ENCODE measurements around the gene REPS1.

REPS1 gene

GRCh38 chr6:138865480-138866109 lies 122.5 kb downstream of the REPS1 start:
- no peak for DNase-seq
- Histone ChIP-seq H3K27me3 (ENCODE audit: insufficient read depth, low read length, poor library complexity) (no peaks in the 10 kb centered on the region), H2AK5ac (ENCODE audit: low read length) (no peak overlapping the region), H4K8ac (ENCODE audit: low read depth, low read length) (no peak overlapping the region), H4K5ac (ENCODE audit: low read length) (no peak overlapping the region), H3K4ac (ENCODE audit: low read depth, low read length) (no peak overlapping the region), H2BK5ac (ENCODE audit: low read length) (no peak overlapping the region), H3K9ac (ENCODE audit: low read length) (no peak overlapping the region), H2BK15ac (replicated peaks; ENCODE audit: low read depth) (no peak overlapping the region), H3K36me3 (ENCODE audit: control insufficient read depth, insufficient read depth, low read length) (no peaks in the 10 kb centered on the region), H3K79me2 (ENCODE audit: control insufficient read depth, insufficient read depth, low read length) (no peaks in the 10 kb centered on the region), H2BK120ac (ENCODE audit: low read depth, low read length) (no peak overlapping the region), H3K23ac (ENCODE audit: low read length) (no peak overlapping the region), H3K56ac (ENCODE audit: low read length) (no peak overlapping the region), H3K18ac (ENCODE audit: low read length) (no peak overlapping the region), H3K4me1 (ENCODE audit: control insufficient read depth, low read depth, low read length) (no peaks in the 10 kb centered on the region), H3K4me3 (ENCODE audit: low read length) (no peak overlapping the region), H3K27ac (ENCODE audit: low read depth, low read length) (no peak overlapping the region), H3K4me2 (ENCODE audit: low read length) (no peak overlapping the region), H3K79me1 (ENCODE audit: low read length) (no peaks in the 10 kb centered on the region)
- 100% methylated on average over 1 of the region's 6 CpGs for WGBS (ENCODE audit: extremely low coverage, insufficient coverage, low lambda C conversion rate)

GRCh38 chr6:138864343-138864890 lies 123.6 kb downstream of the REPS1 start:
- no peak overlapping the region for H3K56ac ChIP-seq (ENCODE audit: low read length)
- no peak overlapping the region for H3K4me2 ChIP-seq (ENCODE audit: low read length)
- no peak for DNase-seq
- no peak overlapping the region for H4K8ac ChIP-seq (ENCODE audit: low read depth, low read length)
- H3K79me2 ChIP-seq (ENCODE audit: control insufficient read depth, insufficient read depth, low read length), result no peaks in the 10 kb centered on the region
- H4K5ac ChIP-seq (ENCODE audit: low read length), result no peak overlapping the region
- no peaks in the 10 kb centered on the region for H3K27me3 ChIP-seq (ENCODE audit: insufficient read depth, low read length, poor library complexity)
- H3K9ac ChIP-seq (ENCODE audit: low read length), result no peak overlapping the region
- no peaks in the 10 kb centered on the region for H3K36me3 ChIP-seq (ENCODE audit: control insufficient read depth, insufficient read depth, low read length)
- no CpG with 5 or more reads among the region's 6 CpGs for WGBS (ENCODE audit: extremely low coverage, insufficient coverage, low lambda C conversion rate)
- H2AK5ac ChIP-seq (ENCODE audit: low read length), result no peak overlapping the region
- H2BK15ac ChIP-seq (replicated peaks; ENCODE audit: low read depth), result no peak overlapping the region
- H3K18ac ChIP-seq (ENCODE audit: low read length), result no peak overlapping the region
- no peak overlapping the region for H3K27ac ChIP-seq (ENCODE audit: low read depth, low read length)
- no peak overlapping the region for H2BK5ac ChIP-seq (ENCODE audit: low read length)
- H3K79me1 ChIP-seq (ENCODE audit: low read length), result no peaks in the 10 kb centered on the region
- no peaks in the 10 kb centered on the region for H3K4me1 ChIP-seq (ENCODE audit: control insufficient read depth, low read depth, low read length)
- H3K23ac ChIP-seq (ENCODE audit: low read length), result no peak overlapping the region
- no peak overlapping the region for H2BK120ac ChIP-seq (ENCODE audit: low read depth, low read length)
- no peak overlapping the region for H3K4ac ChIP-seq (ENCODE audit: low read depth, low read length)
- no peak overlapping the region for H3K4me3 ChIP-seq (ENCODE audit: low read length)

- no peak overlapping the region for H3K4me3 ChIP-seq (ENCODE audit: low read length)
- no peak overlapping the region for H3K27ac ChIP-seq (ENCODE audit: low read depth, low read length)
- no peaks in the 10 kb centered on the region for H3K4me1 ChIP-seq (ENCODE audit: control insufficient read depth, low read depth, low read length)
- H3K23ac ChIP-seq (ENCODE audit: low read length), result no peak overlapping the region
- H3K27me3 ChIP-seq (ENCODE audit: insufficient read depth, low read length, poor library complexity), result no peaks in the 10 kb centered on the region
- DNase-seq, result no peak
- H3K79me2 ChIP-seq (ENCODE audit: control insufficient read depth, insufficient read depth, low read length), result no peaks in the 10 kb centered on the region
- no peaks in the 10 kb centered on the region for H3K36me3 ChIP-seq (ENCODE audit: control insufficient read depth, insufficient read depth, low read length)
- no peak overlapping the region for H2AK5ac ChIP-seq (ENCODE audit: low read length)
- H3K56ac ChIP-seq (ENCODE audit: low read length), result no peak overlapping the region
- no peak overlapping the region for H4K8ac ChIP-seq (ENCODE audit: low read depth, low read length)
- no peak overlapping the region for H2BK5ac ChIP-seq (ENCODE audit: low read length)
- no peak overlapping the region for H3K9ac ChIP-seq (ENCODE audit: low read length)
- no peaks in the 10 kb centered on the region for H3K79me1 ChIP-seq (ENCODE audit: low read length)
- no peak overlapping the region for H3K4ac ChIP-seq (ENCODE audit: low read depth, low read length)
- H2BK120ac ChIP-seq (ENCODE audit: low read depth, low read length), result no peak overlapping the region
- H3K4me2 ChIP-seq (ENCODE audit: low read length), result no peak overlapping the region
- WGBS (ENCODE audit: extremely low coverage, insufficient coverage, low lambda C conversion rate), result no CpG with 5 or more reads among the region's 9 CpGs
- H4K5ac ChIP-seq (ENCODE audit: low read length), result no peak overlapping the region
- H3K18ac ChIP-seq (ENCODE audit: low read length), result no peak overlapping the region
- no peak overlapping the region for H2BK15ac ChIP-seq (replicated peaks; ENCODE audit: low read depth)
Observed at GRCh38 chr6:138863321-138863720, 124.7 kb downstream of the REPS1 start.

GRCh38 chr6:138862456-138862855 lies 125.6 kb downstream of the REPS1 start:
- no peaks in the 10 kb centered on the region for H3K36me3 ChIP-seq (ENCODE audit: control insufficient read depth, insufficient read depth, low read length)
- no peaks in the 10 kb centered on the region for H3K79me2 ChIP-seq (ENCODE audit: control insufficient read depth, insufficient read depth, low read length)
- no peak overlapping the region for H3K9ac ChIP-seq (ENCODE audit: low read length)
- no peak overlapping the region for H3K27ac ChIP-seq (ENCODE audit: low read depth, low read length)
- no peak overlapping the region for H2AK5ac ChIP-seq (ENCODE audit: low read length)
- no peak overlapping the region for H3K18ac ChIP-seq (ENCODE audit: low read length)
- no peak overlapping the region for H2BK15ac ChIP-seq (replicated peaks; ENCODE audit: low read depth)
- H2BK5ac ChIP-seq (ENCODE audit: low read length), result no peak overlapping the region
- H3K56ac ChIP-seq (ENCODE audit: low read length), result no peak overlapping the region
- no peak overlapping the region for H3K4me3 ChIP-seq (ENCODE audit: low read length)
- no peak overlapping the region for H3K4ac ChIP-seq (ENCODE audit: low read depth, low read length)
- no peak overlapping the region for H4K8ac ChIP-seq (ENCODE audit: low read depth, low read length)
- WGBS (ENCODE audit: extremely low coverage, insufficient coverage, low lambda C conversion rate), result no CpG with 5 or more reads among the region's 8 CpGs
- H2BK120ac ChIP-seq (ENCODE audit: low read depth, low read length), result no peak overlapping the region
- no peak overlapping the region for H3K23ac ChIP-seq (ENCODE audit: low read length)
- no peaks in the 10 kb centered on the region for H3K79me1 ChIP-seq (ENCODE audit: low read length)
- no peak overlapping the region for H3K4me2 ChIP-seq (ENCODE audit: low read length)
- no peaks in the 10 kb centered on the region for H3K4me1 ChIP-seq (ENCODE audit: control insufficient read depth, low read depth, low read length)
- DNase-seq, result no peak
- no peaks in the 10 kb centered on the region for H3K27me3 ChIP-seq (ENCODE audit: insufficient read depth, low read length, poor library complexity)
- no peak overlapping the region for H4K5ac ChIP-seq (ENCODE audit: low read length)

- Histone ChIP-seq H3K4me1 (ENCODE audit: control insufficient read depth, low read depth, low read length) (no peaks in the 10 kb centered on the region), H3K4me3 (ENCODE audit: low read length) (no peak overlapping the region), H3K18ac (ENCODE audit: low read length) (no peak overlapping the region), H2BK120ac (ENCODE audit: low read depth, low read length) (no peak overlapping the region), H3K79me1 (ENCODE audit: low read length) (no peaks in the 10 kb centered on the region), H3K4me2 (ENCODE audit: low read length) (no peak overlapping the region), H3K79me2 (ENCODE audit: control insufficient read depth, insufficient read depth, low read length) (no peaks in the 10 kb centered on the region), H2BK15ac (replicated peaks; ENCODE audit: low read depth) (no peak overlapping the region), H3K36me3 (ENCODE audit: control insufficient read depth, insufficient read depth, low read length) (no peaks in the 10 kb centered on the region), H3K27me3 (ENCODE audit: insufficient read depth, low read length, poor library complexity) (no peaks in the 10 kb centered on the region), H3K23ac (ENCODE audit: low read length) (no peak overlapping the region), H3K9ac (ENCODE audit: low read length) (no peak overlapping the region), H4K5ac (ENCODE audit: low read length) (no peak overlapping the region), H2BK5ac (ENCODE audit: low read length) (no peak overlapping the region), H2AK5ac (ENCODE audit: low read length) (no peak overlapping the region), H3K4ac (ENCODE audit: low read depth, low read length) (no peak overlapping the region), H3K27ac (ENCODE audit: low read depth, low read length) (no peak overlapping the region), H4K8ac (ENCODE audit: low read depth, low read length) (no peak overlapping the region), H3K56ac (ENCODE audit: low read length) (no peak overlapping the region)
- DNase-seq, result no peak
- WGBS (ENCODE audit: extremely low coverage, insufficient coverage, low lambda C conversion rate), result no CpG with 5 or more reads among the region's 10 CpGs
Observed at GRCh38 chr6:138857775-138858174, 130.3 kb downstream of the REPS1 start.

- no CpG with 5 or more reads among the region's 6 CpGs for WGBS (ENCODE audit: extremely low coverage, insufficient coverage, low lambda C conversion rate)
- H3K27me3 ChIP-seq (ENCODE audit: insufficient read depth, low read length, poor library complexity), result no peaks in the 10 kb centered on the region
Observed at GRCh38 chr6:138856654-138857053, 131.4 kb downstream of the REPS1 start.

More at GRCh38 chr6:138856654-138857053, 131.4 kb downstream of the REPS1 start:
- Histone ChIP-seq H3K36me3 (ENCODE audit: control insufficient read depth, insufficient read depth, low read length) (no peaks in the 10 kb centered on the region), H2BK15ac (replicated peaks; ENCODE audit: low read depth) (no peak overlapping the region), H2BK5ac (ENCODE audit: low read length) (no peak overlapping the region), H4K5ac (ENCODE audit: low read length) (no peak overlapping the region), H3K79me2 (ENCODE audit: control insufficient read depth, insufficient read depth, low read length) (no peaks in the 10 kb centered on the region), H2BK120ac (ENCODE audit: low read depth, low read length) (no peak overlapping the region), H3K9ac (ENCODE audit: low read length) (no peak overlapping the region), H3K18ac (ENCODE audit: low read length) (no peak overlapping the region), H3K27ac (ENCODE audit: low read depth, low read length) (no peak overlapping the region), H2AK5ac (ENCODE audit: low read length) (no peak overlapping the region), H3K4ac (ENCODE audit: low read depth, low read length) (no peak overlapping the region), H3K56ac (ENCODE audit: low read length) (no peak overlapping the region), H3K79me1 (ENCODE audit: low read length) (no peaks in the 10 kb centered on the region), H4K8ac (ENCODE audit: low read depth, low read length) (no peak overlapping the region), H3K4me3 (ENCODE audit: low read length) (no peak overlapping the region), H3K4me1 (ENCODE audit: control insufficient read depth, low read depth, low read length) (no peaks in the 10 kb centered on the region), H3K4me2 (ENCODE audit: low read length) (no peak overlapping the region), H3K23ac (ENCODE audit: low read length) (no peak overlapping the region)
- no peak for DNase-seq

Measured in mesendoderm (in vitro differentiated cells).